Breast epithelium (tissue), 4 donors: Measurements from ENCODE around the gene ZNRF2. TPM values are rescaled to one million over a fixed set of nuclear protein-coding genes. Genes with fewer than 3 reads are reported as not detected.

Source experiments
- DNase-seq, 2 donors: peaks; one replicate each; pipeline ENCODE4 v3.0.0-alpha.2; 2019; ENCODE audit warnings: low spot score in 2 of 2
- H3K27ac ChIP-seq, 2 donors: fragments of 200-600 bp; sonication (generic) in 1 of 2; one replicate each; pipeline ENCODE4 v1.5.1; 2016 to 2019; ENCODE audit warnings: mild to moderate bottlenecking in 1 of 2
- H3K27me3 ChIP-seq, 2 donors: fragments of 200-600 bp; sonication (generic) in 1 of 2; one replicate each; pipeline versions ENCODE4 v1.5.1 to v1.6.0; 2017 to 2019; ENCODE audit warnings: control low read depth in 1 of 2, mild to moderate bottlenecking in 1 of 2
- H3K36me3 ChIP-seq: fragments of 200-600 bp; one replicate; pipeline ENCODE4 v1.5.1; 2019
- H3K4me1 ChIP-seq, 2 donors: fragments of 200-600 bp; sonication (generic); one replicate each; pipeline ENCODE4 v1.5.1; 2016 to 2019; ENCODE audit warnings: control low read depth in 1 of 2
- H3K4me3 ChIP-seq, 3 donors: fragments of 200-600 bp; sonication (generic); 1 replicate in 2 of 3; 2 replicates in 1 of 3; pipeline ENCODE4 v1.5.1; 2016 to 2019; ENCODE audit warnings: mild to moderate bottlenecking in 3 of 3, moderate library complexity in 2 of 3
- H3K9me3 ChIP-seq, 2 donors: fragments of 200-600 bp; sonication (generic) in 1 of 2; one replicate each; pipeline ENCODE4 v1.5.1; 2016 to 2019; ENCODE audit warnings: control low read depth in 1 of 2
- POLR2A ChIP-seq: fragments of 450-650 bp; IDR thresholded peaks from one replicate; pipeline ENCODE4 v1.6.1; 2016; ENCODE audit warnings: antibody characterized with exemption, mild to moderate bottlenecking, moderate library complexity
- POLR2AphosphoS5 ChIP-seq, 3 donors: sonication (generic); formaldehyde crosslinking; IDR thresholded peaks; one replicate each; pipeline ENCODE4 v1.6.1; 2017; ENCODE audit warnings: antibody characterized with exemption in 3 of 3
- intact Hi-C: fragments of 100-400 bp; cut with DNase I; formaldehyde crosslinking; loops from one replicate; pipeline ENCODE4 v1.15.1; 2023; ENCODE audit warnings: low total_unique reads
- total RNA-seq, 3 donors: library from RNA; depleted of rRNA; stranded (reverse); fragments of >200 nt; gene quantifications; one replicate each; pipeline ENCODE4 v1.1.0, GENCODE V29; 2016
- TF ChIP-seq, protein P1 (sequence below), 3 donors: fragments of 450-650 bp; IDR thresholded peaks; one replicate each; pipeline ENCODE4 v1.5.1; 2016 to 2017; ENCODE audit warnings: antibody characterized with exemption in 3 of 3, mild to moderate bottlenecking in 3 of 3, moderate library complexity in 3 of 3

The ZNRF2 gene
- total RNA-seq, 3 donors from 2014 or later: 18.9 to 56.8 (median 30.5) TPM

- Histone ChIP-seq H3K27ac (no peak overlapping the region), H3K9me3 (no peaks in the 10 kb centered on the region), H3K4me3 (no peak overlapping the region), H3K36me3 (no peaks in the 10 kb centered on the region), H3K4me1 (no peaks in the 10 kb centered on the region), H3K27me3 (no peaks in the 10 kb centered on the region)
- intact Hi-C loops: no loop called here
- TF ChIP-seq, protein P1, sequence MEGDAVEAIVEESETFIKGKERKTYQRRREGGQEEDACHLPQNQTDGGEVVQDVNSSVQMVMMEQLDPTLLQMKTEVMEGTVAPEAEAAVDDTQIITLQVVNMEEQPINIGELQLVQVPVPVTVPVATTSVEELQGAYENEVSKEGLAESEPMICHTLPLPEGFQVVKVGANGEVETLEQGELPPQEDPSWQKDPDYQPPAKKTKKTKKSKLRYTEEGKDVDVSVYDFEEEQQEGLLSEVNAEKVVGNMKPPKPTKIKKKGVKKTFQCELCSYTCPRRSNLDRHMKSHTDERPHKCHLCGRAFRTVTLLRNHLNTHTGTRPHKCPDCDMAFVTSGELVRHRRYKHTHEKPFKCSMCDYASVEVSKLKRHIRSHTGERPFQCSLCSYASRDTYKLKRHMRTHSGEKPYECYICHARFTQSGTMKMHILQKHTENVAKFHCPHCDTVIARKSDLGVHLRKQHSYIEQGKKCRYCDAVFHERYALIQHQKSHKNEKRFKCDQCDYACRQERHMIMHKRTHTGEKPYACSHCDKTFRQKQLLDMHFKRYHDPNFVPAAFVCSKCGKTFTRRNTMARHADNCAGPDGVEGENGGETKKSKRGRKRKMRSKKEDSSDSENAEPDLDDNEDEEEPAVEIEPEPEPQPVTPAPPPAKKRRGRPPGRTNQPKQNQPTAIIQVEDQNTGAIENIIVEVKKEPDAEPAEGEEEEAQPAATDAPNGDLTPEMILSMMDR (IDR thresholded peaks at IDR 0.05): no peak
- TF ChIP-seq POLR2AphosphoS5 (IDR thresholded peaks at IDR 0.05): no peak
- no peak for TF ChIP-seq POLR2A
- DNase-seq: no peak
Measured at GRCh38 chr7:30302656-30303311, 18.4 kb downstream of the ZNRF2 start.

DNA sequence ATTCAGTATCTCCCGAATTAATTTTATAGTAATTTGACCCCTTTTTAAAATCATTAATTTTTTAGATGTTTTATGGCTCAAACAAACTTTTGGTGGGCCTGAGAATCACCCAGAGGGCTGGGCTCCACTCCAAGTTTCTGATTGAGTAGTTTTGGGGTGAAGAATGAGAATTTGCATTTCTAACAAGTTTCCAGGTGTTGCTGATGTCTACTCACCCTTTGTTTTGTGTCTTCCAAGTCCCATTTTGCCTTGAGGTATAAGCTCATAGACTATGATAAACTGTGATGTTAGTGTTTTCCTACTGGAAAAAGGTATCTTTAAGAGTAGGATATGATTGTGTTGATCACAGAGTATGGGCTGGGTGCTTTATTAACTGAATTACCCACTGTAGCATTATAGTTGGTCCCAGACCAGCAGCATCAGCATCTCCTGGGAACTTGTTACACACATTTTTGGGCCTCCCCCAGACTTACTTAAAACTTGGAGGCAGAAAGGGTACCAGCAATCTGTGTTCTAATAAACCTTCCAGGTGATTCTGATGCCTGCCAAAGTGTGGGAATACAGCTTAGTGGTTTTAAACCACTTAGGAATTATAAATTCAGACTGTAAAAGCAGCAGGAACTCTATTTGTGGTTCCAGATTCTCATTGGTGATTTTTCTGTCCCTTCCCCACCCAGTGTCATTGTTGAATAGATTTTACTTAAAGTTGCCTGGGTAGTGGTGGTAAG lies 19.1 kb downstream of the ZNRF2 start:
- Histone ChIP-seq H3K4me3 (no peak overlapping the region), H3K27ac (no peak overlapping the region), H3K9me3 (no peaks in the 10 kb centered on the region), H3K36me3 (no peaks in the 10 kb centered on the region), H3K4me1 (no peaks in the 10 kb centered on the region), H3K27me3 (no peaks in the 10 kb centered on the region)
- TF ChIP-seq, protein P1 (IDR thresholded peaks at IDR 0.05): no peak
- TF ChIP-seq POLR2A (no peak), POLR2AphosphoS5 (IDR thresholded peaks at IDR 0.05) (no peak)
- no peak for DNase-seq
- intact Hi-C loops: no loop called here

DNA sequence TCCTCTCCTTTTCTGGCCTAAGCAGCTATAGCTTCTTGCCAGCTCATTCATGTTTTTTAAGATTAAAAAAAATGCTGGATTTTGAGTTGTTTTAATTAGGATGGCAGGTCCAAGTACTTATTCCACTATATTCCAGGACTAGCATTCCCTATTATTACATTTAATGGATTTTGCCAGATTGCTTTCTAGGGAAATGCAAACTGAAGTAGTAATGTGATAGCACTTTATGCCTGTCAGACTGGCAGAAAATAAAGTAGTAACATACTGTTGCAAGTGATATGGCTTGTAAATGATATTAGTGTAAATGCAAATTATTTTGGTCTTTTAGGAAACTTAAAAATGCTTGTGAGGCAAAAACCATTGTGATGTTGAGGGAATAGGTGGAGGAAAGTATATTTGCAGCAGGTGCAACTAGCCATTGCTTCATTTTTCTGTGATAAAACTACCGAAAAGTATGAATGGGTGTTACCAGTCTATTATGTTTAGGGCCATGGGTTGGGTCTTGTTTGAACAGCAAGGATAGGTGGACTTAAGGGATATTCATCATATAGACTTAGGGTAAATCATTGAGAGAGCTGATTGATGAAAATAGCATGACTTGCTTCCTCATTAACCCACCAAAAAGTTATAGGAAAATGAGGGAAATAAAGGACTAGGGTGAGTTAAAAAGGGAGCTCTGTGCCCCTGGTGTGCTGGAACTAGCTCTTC lies 19.9 kb downstream of the ZNRF2 start:
- TF ChIP-seq POLR2AphosphoS5 (IDR thresholded peaks at IDR 0.05) (no peak), POLR2A (no peak)
- TF ChIP-seq, protein P1 (IDR thresholded peaks at IDR 0.05): no peak
- Histone ChIP-seq H3K4me3 (no peak overlapping the region), H3K4me1 (no peaks in the 10 kb centered on the region), H3K27me3 (no peaks in the 10 kb centered on the region), H3K9me3 (no peaks in the 10 kb centered on the region), H3K27ac (no peak overlapping the region), H3K36me3 (no peaks in the 10 kb centered on the region)
- intact Hi-C loops: no loop called here
- DNase-seq: no peak

DNA sequence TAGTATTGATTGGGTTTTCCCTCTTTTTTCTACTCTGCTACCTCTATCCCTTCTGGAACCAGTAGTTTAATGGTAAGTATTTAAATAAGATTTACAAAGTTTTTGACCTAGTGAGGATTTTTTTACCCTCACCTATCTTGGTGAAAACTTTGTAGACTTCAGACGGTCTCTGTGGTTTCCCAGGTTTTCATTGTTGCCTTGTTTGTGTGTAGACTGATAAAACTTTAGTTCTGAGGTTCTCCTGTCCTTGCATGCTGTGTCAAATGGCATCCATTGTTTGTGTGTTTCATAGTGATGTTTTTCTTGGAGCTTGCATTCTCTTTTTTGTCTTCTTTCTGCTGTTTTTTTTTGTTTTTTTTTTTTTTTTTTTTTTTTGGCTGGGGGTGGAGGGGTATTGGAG lies 22.6 kb downstream of the ZNRF2 start:
- Histone ChIP-seq H3K4me3 (no peak overlapping the region), H3K4me1 (no peaks in the 10 kb centered on the region), H3K9me3 (no peaks in the 10 kb centered on the region), H3K27me3 (no peaks in the 10 kb centered on the region), H3K27ac (no peak overlapping the region), H3K36me3 (no peaks in the 10 kb centered on the region)
- no peak for DNase-seq
- intact Hi-C loops: no loop called here
- TF ChIP-seq, protein P1 (IDR thresholded peaks at IDR 0.05): no peak
- TF ChIP-seq POLR2AphosphoS5 (IDR thresholded peaks at IDR 0.05): no peak
- no peak for TF ChIP-seq POLR2A

DNA sequence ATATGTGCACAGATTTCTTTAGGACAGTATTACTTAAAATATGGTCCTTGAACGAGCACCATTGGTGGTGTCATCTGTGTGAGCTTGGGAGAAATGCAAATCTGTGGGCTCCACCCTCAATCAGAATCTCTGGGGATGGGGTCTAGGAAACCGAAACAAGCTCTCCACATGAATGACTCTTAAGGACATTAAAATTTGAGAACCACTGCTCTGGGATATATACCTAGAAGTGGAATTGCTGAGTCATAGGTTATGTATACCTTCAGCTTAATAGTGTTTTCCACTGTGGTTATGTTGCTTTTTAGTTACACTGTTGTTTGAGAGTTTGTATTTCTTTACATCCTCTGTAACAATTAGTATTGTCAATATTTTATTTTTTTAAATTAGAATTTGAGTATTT lies 24.0 kb downstream of the ZNRF2 start:
- DNase-seq: no peak
- H3K36me3 ChIP-seq: no peaks in the 10 kb centered on the region
- TF ChIP-seq, protein P1 (IDR thresholded peaks at IDR 0.05): no peak
- TF ChIP-seq POLR2AphosphoS5 (IDR thresholded peaks at IDR 0.05): no peak
- TF ChIP-seq POLR2A: no peak
- H3K4me3 ChIP-seq: no peak overlapping the region
- intact Hi-C loops: no loop called here
- H3K27me3 ChIP-seq: no peaks in the 10 kb centered on the region
- no peak overlapping the region for H3K27ac ChIP-seq
- H3K4me1 ChIP-seq: no peaks in the 10 kb centered on the region
- H3K9me3 ChIP-seq: no peaks in the 10 kb centered on the region
